HG03520 (cell line): ENCODE data around the gene PAK3.

Experiments
- ATAC-seq: cut with Tn5 transposase; IDR thresholded peaks from one replicate; pipeline ENCODE4 v1.9.1; 2021; ENCODE audit warnings: mild to moderate bottlenecking, moderate library complexity; ENCODE audit not compliant: unreplicated experiment

Gene PAK3

GRCh38 chrX:111129921-111130320, 33.9 kb downstream of the PAK3 start:
- no peak for ATAC-seq

- ATAC-seq = no peak
These were observed 35.6 kb downstream of the PAK3 start for GRCh38 chrX:111131572-111131971.

- ATAC-seq = no peak
These were observed 37.4 kb downstream of the PAK3 start for GRCh38 chrX:111133389-111133788.

GRCh38 chrX:111145878-111146277, 49.9 kb downstream of the PAK3 start:
- no peak for ATAC-seq

- ATAC-seq = no peak
These were observed 55.8 kb downstream of the PAK3 start for GRCh38 chrX:111151764-111152163.

- no peak for ATAC-seq
These were observed 63.2 kb downstream of the PAK3 start for GRCh38 chrX:111159232-111159631.

GRCh38 chrX:111164728-111165127, 68.7 kb downstream of the PAK3 start:
- no peak for ATAC-seq

GRCh38 chrX:111165902-111166301, 69.9 kb downstream of the PAK3 start:
- ATAC-seq = no peak

- ATAC-seq = no peak
These were observed 71.3 kb downstream of the PAK3 start for GRCh38 chrX:111167334-111167733.

GRCh38 chrX:111168314-111168713, 72.3 kb downstream of the PAK3 start:
- ATAC-seq = no peak

GRCh38 chrX:111169141-111169540, 73.2 kb downstream of the PAK3 start:
- ATAC-seq = no peak

GRCh38 chrX:111170017-111170416, 74.0 kb downstream of the PAK3 start:
- no peak for ATAC-seq

- ATAC-seq = no peak
These were observed 84.8 kb downstream of the PAK3 start for GRCh38 chrX:111180750-111181240.

GRCh38 chrX:111181951-111182350, 86.0 kb downstream of the PAK3 start:
- ATAC-seq = no peak

GRCh38 chrX:111182997-111183396, 87.0 kb downstream of the PAK3 start:
- ATAC-seq = no peak

GRCh38 chrX:111191598-111191997, 95.6 kb downstream of the PAK3 start:
- ATAC-seq = no peak

GRCh38 chrX:111199505-111199904, 103.5 kb downstream of the PAK3 start:
- no peak for ATAC-seq

GRCh38 chrX:111200327-111200726, 104.3 kb downstream of the PAK3 start:
- ATAC-seq = no peak

- no peak for ATAC-seq
These were observed 111.9 kb downstream of the PAK3 start for GRCh38 chrX:111207851-111208250.

GRCh38 chrX:111216293-111216801, 120.4 kb downstream of the PAK3 start:
- no peak for ATAC-seq

GRCh38 chrX:111244235-111244750, 148.3 kb downstream of the PAK3 start:
- no peak for ATAC-seq

- ATAC-seq = no peak
These were observed 159.1 kb downstream of the PAK3 start for GRCh38 chrX:111254896-111255693.
